ENCODE results near the gene CCDC71.

Gene CCDC71

DNA sequence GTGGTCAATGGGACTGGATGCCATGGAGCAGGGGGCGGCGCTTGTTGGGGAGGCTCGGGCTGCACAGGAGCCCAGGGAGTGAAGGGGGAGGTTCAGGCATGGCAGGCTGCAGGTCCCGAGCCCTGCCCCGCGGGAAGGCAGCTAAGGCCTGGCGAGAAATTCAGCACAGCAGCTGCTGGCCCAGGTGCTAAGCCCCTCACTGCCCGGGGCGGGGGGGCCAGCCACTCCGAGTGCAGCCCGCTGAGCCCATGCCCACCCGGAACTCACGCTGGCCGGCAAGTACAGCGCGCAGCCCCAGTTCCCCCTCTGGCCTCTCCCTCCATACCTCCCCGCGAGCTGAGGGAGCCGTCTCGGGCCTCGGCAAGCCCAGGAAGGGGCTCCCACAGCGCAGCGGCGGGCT, 16.6 kb upstream of the CCDC71 start:
- TF ChIP-seq CTCF (IDR thresholded peaks at IDR 0.05; ENCODE audit: insufficient read depth, low read length, poor library complexity, severe bottlenecking) (no peak), EZH2phosphoT487 (conservative IDR thresholded peaks at IDR 0.05; ENCODE audit: low read length) (no peak)
- no peaks in the 10 kb centered on the region for H3F3A ChIP-seq (ENCODE audit: insufficient read depth)
- no peaks in the 10 kb centered on the region for H3K79me2 ChIP-seq (ENCODE audit: insufficient read depth, low read length)
- H2AFZ ChIP-seq (ENCODE audit: low read depth, low read length, severe bottlenecking): no peak overlapping the region
- no peak overlapping the region for H3K4me2 ChIP-seq (ENCODE audit: low read depth, low read length, poor library complexity, severe bottlenecking)
- H3K36me3 ChIP-seq (ENCODE audit: low read length): no peaks in the 10 kb centered on the region
- no peak overlapping the region for H3K9ac ChIP-seq (ENCODE audit: low read length)
- no peaks in the 10 kb centered on the region for H3K9me2 ChIP-seq (replicated peaks; ENCODE audit: insufficient read depth, low read length)
- no peak overlapping the region for H3K27ac ChIP-seq (ENCODE audit: low read depth, low read length)
- no peaks in the 10 kb centered on the region for H3K9me3 ChIP-seq (ENCODE audit: insufficient read depth, low read length)
- no peaks in the 10 kb centered on the region for H4K20me1 ChIP-seq (ENCODE audit: low read depth, low read length)
- H3K27me3 ChIP-seq (ENCODE audit: low read length): no peaks in the 10 kb centered on the region
- H3K4me3 ChIP-seq (ENCODE audit: insufficient read depth, low read length, poor library complexity, severe bottlenecking): no peak overlapping the region

GRCh38 chr3:49181351-49181750, 15.2 kb upstream of the CCDC71 start:
- no peaks in the 10 kb centered on the region for H3K36me3 ChIP-seq (ENCODE audit: low read length)
- H3K9me2 ChIP-seq (replicated peaks; ENCODE audit: insufficient read depth, low read length): no peaks in the 10 kb centered on the region
- TF ChIP-seq EZH2phosphoT487 (conservative IDR thresholded peaks at IDR 0.05; ENCODE audit: low read length): no peak
- no peak for TF ChIP-seq CTCF (IDR thresholded peaks at IDR 0.05; ENCODE audit: insufficient read depth, low read length, poor library complexity, severe bottlenecking)

DNA sequence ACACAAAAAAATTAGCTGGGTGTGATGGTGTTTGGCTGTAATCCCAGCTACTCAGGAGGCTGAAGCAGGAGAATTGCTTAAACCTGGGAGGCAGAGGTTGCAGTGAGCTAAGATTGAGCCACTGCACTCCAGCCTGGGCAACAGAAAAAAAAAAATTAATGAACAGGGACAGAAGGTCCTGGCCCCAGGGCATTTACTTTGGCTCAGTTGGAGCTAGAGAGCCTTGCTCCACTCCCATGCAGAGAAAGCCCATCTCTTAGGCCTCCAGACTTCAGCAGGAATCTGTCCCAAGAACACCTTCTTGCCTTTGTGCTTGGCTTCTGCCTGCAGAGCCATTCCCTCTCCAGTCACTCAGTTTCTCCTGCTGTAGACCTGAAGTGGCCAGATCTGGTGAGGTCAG, 14.0 kb upstream of the CCDC71 start:
- Histone ChIP-seq H3K9me2 (replicated peaks; ENCODE audit: insufficient read depth, low read length) (no peaks in the 10 kb centered on the region), H2AFZ (ENCODE audit: low read depth, low read length, severe bottlenecking) (no peak overlapping the region), H3K79me2 (ENCODE audit: insufficient read depth, low read length) (no peaks in the 10 kb centered on the region), H3K9ac (ENCODE audit: low read length) (no peak overlapping the region), H4K20me1 (ENCODE audit: low read depth, low read length) (no peaks in the 10 kb centered on the region), H3K36me3 (ENCODE audit: low read length) (no peaks in the 10 kb centered on the region), H3F3A (ENCODE audit: insufficient read depth) (no peaks in the 10 kb centered on the region), H3K4me2 (ENCODE audit: low read depth, low read length, poor library complexity, severe bottlenecking) (no peak overlapping the region), H3K9me3 (ENCODE audit: insufficient read depth, low read length) (no peaks in the 10 kb centered on the region), H3K4me3 (ENCODE audit: insufficient read depth, low read length, poor library complexity, severe bottlenecking) (no peak overlapping the region), H3K27me3 (ENCODE audit: low read length) (no peaks in the 10 kb centered on the region), H3K27ac (ENCODE audit: low read depth, low read length) (no peak overlapping the region)
- TF ChIP-seq EZH2phosphoT487 (conservative IDR thresholded peaks at IDR 0.05; ENCODE audit: low read length): no peak
- TF ChIP-seq CTCF (IDR thresholded peaks at IDR 0.05; ENCODE audit: insufficient read depth, low read length, poor library complexity, severe bottlenecking): no peak

More at GRCh38 chr3:49181351-49181750, 15.2 kb upstream of the CCDC71 start:
- Histone ChIP-seq H3K4me2 (ENCODE audit: low read depth, low read length, poor library complexity, severe bottlenecking) (no peak overlapping the region), H3K79me2 (ENCODE audit: insufficient read depth, low read length) (no peaks in the 10 kb centered on the region), H4K20me1 (ENCODE audit: low read depth, low read length) (no peaks in the 10 kb centered on the region), H3K9me3 (ENCODE audit: insufficient read depth, low read length) (no peaks in the 10 kb centered on the region), H3K27me3 (ENCODE audit: low read length) (no peaks in the 10 kb centered on the region), H3K4me3 (ENCODE audit: insufficient read depth, low read length, poor library complexity, severe bottlenecking) (no peak overlapping the region), H3K27ac (ENCODE audit: low read depth, low read length) (no peak overlapping the region), H3F3A (ENCODE audit: insufficient read depth) (no peaks in the 10 kb centered on the region), H2AFZ (ENCODE audit: low read depth, low read length, severe bottlenecking) (no peak overlapping the region), H3K9ac (ENCODE audit: low read length) (no peak overlapping the region)
